Thoracic aorta (tissue), 2 donors: Measurements from ENCODE around the gene PKNOX2. TPM values are rescaled to one million over a fixed set of nuclear protein-coding genes. Genes with fewer than 3 reads are reported as not detected.

Experiments
- ATAC-seq: fragments of 150-250 bp; one replicate; pipeline ENCODE4 v1.8.0; 2017; ENCODE audit warnings: low read depth; ENCODE audit not compliant: insufficient number of reproducible peaks, low FRiP score
- DNase-seq: peaks from one replicate; pipeline ENCODE4 v3.0.0-alpha.2; 2020; ENCODE audit warnings: low spot score
- H3K27ac ChIP-seq, 2 donors: fragments of 200-600 bp; sonication (generic); 1 replicate in 1 of 2; 2 replicates in 1 of 2; pipeline ENCODE4 v1.5.1; 2016; ENCODE audit warnings: mild to moderate bottlenecking in 2 of 2, moderate library complexity in 2 of 2
- H3K27me3 ChIP-seq: fragments of 200-600 bp; sonication (generic); replicated peaks from 2 replicates; pipeline ENCODE4 v1.6.0; 2016; ENCODE audit warnings: mild to moderate bottlenecking; ENCODE audit not compliant: insufficient read depth
- H3K36me3 ChIP-seq: fragments of 200-600 bp; sonication (generic); one replicate; pipeline ENCODE4 v1.5.1; 2016
- H3K4me1 ChIP-seq, 2 donors: fragments of 200-600 bp; sonication (generic); 1 replicate in 1 of 2; 2 replicates in 1 of 2; pipeline versions ENCODE4 v1.5.1 to v1.6.0; 2016; ENCODE audit warnings: low read depth in 2 of 2, mild to moderate bottlenecking in 1 of 2; ENCODE audit not compliant: control insufficient read depth in 1 of 2
- H3K4me3 ChIP-seq: fragments of 200-600 bp; sonication (generic); 2 replicates; pipeline ENCODE4 v1.5.1; 2016; ENCODE audit warnings: mild to moderate bottlenecking
- H3K9me3 ChIP-seq: fragments of 200-600 bp; sonication (generic); 2 replicates; pipeline ENCODE4 v1.5.1; 2016
- CTCF ChIP-seq: fragments of 200-600 bp; sonication (generic); IDR thresholded peaks from one replicate; pipeline ENCODE4 v1.5.1; 2019; ENCODE audit warnings: antibody characterized with exemption
- total RNA-seq, 2 donors: library from RNA; depleted of rRNA; stranded (reverse); fragments of >200 nt; gene quantifications; one replicate each; pipeline versions ENCODE4 v1.1.0 to v1.2.3, GENCODE V29; 2016

The PKNOX2 gene
- total RNA-seq, 2 donors from 2014 or later, result 1.4 to 9.2 TPM

DNA sequence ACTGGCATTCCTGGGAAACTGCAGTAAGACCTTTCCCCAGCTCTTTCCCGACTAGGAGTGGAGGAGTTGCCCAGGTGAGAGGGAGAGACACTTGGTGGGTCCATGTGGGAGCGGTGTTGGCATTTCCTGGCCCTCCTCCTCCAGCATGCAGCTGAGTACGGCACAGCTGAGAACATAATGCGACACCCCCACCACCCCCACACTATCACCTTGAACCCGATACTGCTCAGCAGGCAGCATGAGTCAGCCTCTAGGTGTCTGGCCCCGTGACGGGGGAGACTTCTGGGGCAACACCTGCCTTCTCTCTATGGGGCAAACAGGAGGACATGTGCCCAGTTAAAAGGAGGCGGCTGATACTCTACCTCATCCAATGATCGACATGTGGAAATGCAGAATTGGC is 64.4 kb downstream of the PKNOX2 start:
- TF ChIP-seq CTCF, result no peak
- H3K9me3 ChIP-seq, result no peaks in the 10 kb centered on the region
- H3K36me3 ChIP-seq, result no peaks in the 10 kb centered on the region
- no peak for ATAC-seq
- no peak for DNase-seq
- H3K27me3 ChIP-seq, result no peaks in the 10 kb centered on the region
- H3K4me1 ChIP-seq, result no peaks in the 10 kb centered on the region
- H3K4me3 ChIP-seq, result no peak overlapping the region
- H3K27ac ChIP-seq, result no peak overlapping the region

- no peaks in the 10 kb centered on the region for H3K4me1 ChIP-seq
- no peak overlapping the region for H3K4me3 ChIP-seq
- H3K27ac ChIP-seq, result no peak overlapping the region
- no peaks in the 10 kb centered on the region for H3K27me3 ChIP-seq
- no peak for TF ChIP-seq CTCF
- no peak for DNase-seq
- no peak for ATAC-seq
- H3K36me3 ChIP-seq, result no peaks in the 10 kb centered on the region
- H3K9me3 ChIP-seq, result no peaks in the 10 kb centered on the region
Observed at GRCh38 chr11:125229916-125230315, 65.4 kb downstream of the PKNOX2 start.

- H3K27me3 ChIP-seq, result no peaks in the 10 kb centered on the region
- no peak overlapping the region for H3K4me3 ChIP-seq
- no peak for TF ChIP-seq CTCF
- no peaks in the 10 kb centered on the region for H3K9me3 ChIP-seq
- H3K27ac ChIP-seq, result no peak overlapping the region
- DNase-seq (no peak), ATAC-seq (no peak)
- no peaks in the 10 kb centered on the region for H3K36me3 ChIP-seq
- no peaks in the 10 kb centered on the region for H3K4me1 ChIP-seq
Observed at GRCh38 chr11:125233116-125233515, 68.6 kb downstream of the PKNOX2 start.

GRCh38 chr11:125233736-125234275 is 69.3 kb downstream of the PKNOX2 start:
- DNase-seq (no peak), ATAC-seq (no peak)
- no peaks in the 10 kb centered on the region for H3K27me3 ChIP-seq
- no peak for TF ChIP-seq CTCF
- no peaks in the 10 kb centered on the region for H3K9me3 ChIP-seq
- H3K4me1 ChIP-seq, result no peaks in the 10 kb centered on the region
- H3K27ac ChIP-seq, result no peak overlapping the region
- no peak overlapping the region for H3K4me3 ChIP-seq
- H3K36me3 ChIP-seq, result no peaks in the 10 kb centered on the region

DNA sequence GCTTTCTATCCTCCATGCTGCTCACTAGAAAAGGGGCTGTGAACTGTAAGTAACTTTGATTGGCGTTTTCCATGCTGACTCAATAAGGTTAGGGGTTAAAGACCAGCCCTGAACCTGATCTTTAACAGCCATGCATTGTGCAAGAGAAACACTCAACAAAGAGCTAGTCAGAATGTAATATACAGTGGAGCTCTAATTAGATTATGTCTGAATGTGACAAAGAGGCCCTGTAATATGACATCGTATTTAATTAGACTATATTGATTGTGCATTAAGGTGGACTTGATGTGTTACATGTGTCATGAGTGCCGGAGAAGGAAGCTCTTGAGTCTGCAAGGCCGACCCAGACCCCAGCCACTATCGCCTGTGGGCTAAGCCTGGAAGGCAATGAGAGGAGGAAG is 70.5 kb downstream of the PKNOX2 start:
- H3K4me3 ChIP-seq, result no peak overlapping the region
- no peak for DNase-seq
- no peaks in the 10 kb centered on the region for H3K9me3 ChIP-seq
- no peak for ATAC-seq
- H3K27ac ChIP-seq, result no peak overlapping the region
- H3K27me3 ChIP-seq, result no peaks in the 10 kb centered on the region
- no peak for TF ChIP-seq CTCF
- H3K36me3 ChIP-seq, result no peaks in the 10 kb centered on the region
- no peaks in the 10 kb centered on the region for H3K4me1 ChIP-seq
